Esophagus squamous epithelium (tissue), 4 donors: ENCODE measurements around the gene HCRT.

Experiments
- CTCF ChIP-seq, 6 experiments: fragments of 450-650 bp in 4 of 6; fragments of 200-600 bp in 2 of 6; sonication (generic) in 2 of 6; IDR thresholded peaks; one replicate each; pipeline ENCODE4 v1.5.1; 2016 to 2019; ENCODE audit warnings: antibody characterized with exemption in 6 of 6, mild to moderate bottlenecking in 4 of 6, moderate library complexity in 4 of 6
- POLR2A ChIP-seq, 4 donors: fragments of 450-650 bp; IDR thresholded peaks; one replicate each; pipeline ENCODE4 v1.6.1; 2017; ENCODE audit warnings: antibody characterized with exemption in 4 of 4, mild to moderate bottlenecking in 4 of 4, moderate library complexity in 3 of 4

- TF ChIP-seq CTCF (IDR thresholded peaks at IDR 0.05) (no peak), POLR2A (IDR thresholded peaks at IDR 0.05) (no peak)
Measured at GRCh38 chr17:42184713-42185620, at the start of gene HCRT.
